Heart left ventricle (tissue), 13 donors: ENCODE measurements around the gene SLC10A6.

Experiments
- POLR2A ChIP-seq, 2 donors: fragments of 450-650 bp; IDR thresholded peaks; one replicate each; pipeline ENCODE4 v1.6.1; 2017; ENCODE audit warnings: antibody characterized with exemption in 2 of 2, mild to moderate bottlenecking in 2 of 2, moderate library complexity in 2 of 2
- TF ChIP-seq, protein P1 (sequence below), 12 donors: fragments of 200-600 bp; sonication (generic) in 4 of 12; IDR thresholded peaks; one replicate each; pipeline versions ENCODE4 v1.5.0 to v1.8.0; 2018 to 2022; ENCODE audit warnings: antibody characterized with exemption in 12 of 12, mild to moderate bottlenecking in 5 of 12
- donor health status: ischemic (EF 13 %, LVEDD 7.1; RV severe dilation, severe dysfunction).
- donor health status: DM: no; HTN: yes; CAD: no.
- donor health status: DM: no; HTN: no; CAD: no.
- donor health status: ischemic (EF 25% LVEDD 6.9; RV normal size, moderate dysfunction).
- donor health status: ischemic (EF 25% LVEDD 5.7; RV mildly dilated, moderate dysfunction).
- donor health status: ischemic (EF 35%, LVEDD 5.7; RV mildly dilated, moderate dysfunction).
- donor health status: nonischemic (EF 11% LVEDD 7.7; RV severe dilation, severe dysfunction).
- donor health status: DM: yes; HTN: yes; CAD: no.
- donor health status: PGD.
- donor health status: ischemic (EF 29% LVEDD 5.4; RV normal size, mild dysfunction).
- donor health status: nonischemic (EF 23%, LVEDD 6.1; RV moderate dilation, normal function).

DNA sequence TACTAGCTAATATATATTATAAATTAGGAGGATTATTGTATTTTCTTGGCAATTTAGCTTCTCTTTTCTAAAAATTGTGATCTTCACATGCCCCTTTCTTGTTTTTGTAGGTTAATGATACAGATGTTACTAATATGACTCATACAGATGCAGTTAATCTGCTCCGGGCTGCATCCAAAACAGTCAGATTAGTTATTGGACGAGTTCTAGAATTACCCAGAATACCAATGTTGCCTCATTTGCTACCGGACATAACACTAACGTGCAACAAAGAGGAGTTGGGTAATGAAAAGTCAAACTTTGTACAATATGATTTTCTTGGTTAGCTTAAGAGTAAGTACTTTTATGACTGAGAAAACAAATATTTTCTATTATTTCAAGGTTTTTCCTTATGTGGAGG, 74.1 kb downstream of the SLC10A6 start:
- TF ChIP-seq, protein P1, sequence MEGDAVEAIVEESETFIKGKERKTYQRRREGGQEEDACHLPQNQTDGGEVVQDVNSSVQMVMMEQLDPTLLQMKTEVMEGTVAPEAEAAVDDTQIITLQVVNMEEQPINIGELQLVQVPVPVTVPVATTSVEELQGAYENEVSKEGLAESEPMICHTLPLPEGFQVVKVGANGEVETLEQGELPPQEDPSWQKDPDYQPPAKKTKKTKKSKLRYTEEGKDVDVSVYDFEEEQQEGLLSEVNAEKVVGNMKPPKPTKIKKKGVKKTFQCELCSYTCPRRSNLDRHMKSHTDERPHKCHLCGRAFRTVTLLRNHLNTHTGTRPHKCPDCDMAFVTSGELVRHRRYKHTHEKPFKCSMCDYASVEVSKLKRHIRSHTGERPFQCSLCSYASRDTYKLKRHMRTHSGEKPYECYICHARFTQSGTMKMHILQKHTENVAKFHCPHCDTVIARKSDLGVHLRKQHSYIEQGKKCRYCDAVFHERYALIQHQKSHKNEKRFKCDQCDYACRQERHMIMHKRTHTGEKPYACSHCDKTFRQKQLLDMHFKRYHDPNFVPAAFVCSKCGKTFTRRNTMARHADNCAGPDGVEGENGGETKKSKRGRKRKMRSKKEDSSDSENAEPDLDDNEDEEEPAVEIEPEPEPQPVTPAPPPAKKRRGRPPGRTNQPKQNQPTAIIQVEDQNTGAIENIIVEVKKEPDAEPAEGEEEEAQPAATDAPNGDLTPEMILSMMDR (IDR thresholded peaks at IDR 0.05): no peak
- TF ChIP-seq POLR2A (IDR thresholded peaks at IDR 0.05): no peak
